GM13976 (cell line): ENCODE measurements around the gene CAPN11.

Source experiments
- DNase-seq: peaks from one replicate; pipeline ENCODE4 v3.0.0; 2012; ENCODE audit warnings: low spot score
- in situ Hi-C: fragments of 300-500 bp; cut with MboI; formaldehyde crosslinking; loops from one replicate; pipeline ENCODE4 v1.12.0; 2022; ENCODE audit warnings: low sequenced_read_pairs, mixed read lengths, inconsistent platforms; ENCODE audit not compliant: unreplicated experiment
- TF ChIP-seq, protein P1 (sequence below): IDR thresholded peaks from 2 replicates; pipeline ENCODE4 v1.5.1; 2012; ENCODE audit warnings: borderline replicate concordance, mild to moderate bottlenecking; ENCODE audit not compliant: insufficient read depth; ENCODE audit errors: extremely low read depth, missing control alignments, control extremely low read depth

CAPN11 gene

DNA sequence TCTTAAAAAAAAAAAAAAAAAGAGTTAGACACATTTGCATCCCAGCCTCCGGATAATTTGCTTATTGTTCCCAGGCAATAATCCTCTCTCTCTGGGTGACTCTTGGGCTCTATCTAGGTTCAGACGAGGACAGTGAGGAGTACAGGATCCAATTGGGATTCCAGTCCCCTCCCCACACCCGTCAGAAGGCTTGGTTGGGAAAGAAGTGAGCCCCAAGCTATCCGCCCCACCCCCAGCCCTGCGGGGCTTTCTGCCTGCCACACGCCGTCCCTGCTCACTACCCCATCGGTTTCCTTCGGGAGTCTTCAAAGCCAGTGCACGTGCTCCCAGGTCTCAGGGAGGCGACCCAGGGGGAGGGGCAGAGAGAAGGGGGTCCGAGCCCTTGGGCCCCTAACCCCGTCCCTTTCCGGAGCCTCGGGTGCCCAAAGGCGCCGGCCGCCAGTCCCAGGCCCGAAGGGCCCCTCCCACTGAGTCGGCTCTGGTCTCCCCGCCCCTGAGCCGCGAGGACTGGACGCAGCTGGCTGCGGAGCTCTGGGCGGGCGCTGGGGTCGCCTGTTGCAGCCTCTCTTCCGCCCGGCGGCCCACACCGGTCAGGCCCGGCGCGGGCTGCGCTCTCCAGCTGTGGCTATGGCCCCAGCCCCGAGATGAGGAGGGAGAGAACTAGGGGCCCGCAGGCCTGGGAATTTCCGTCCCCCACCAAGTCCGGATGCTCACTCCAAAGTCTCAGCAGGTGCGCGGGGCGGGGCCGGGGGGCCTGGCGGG lies 60.6 kb downstream of the CAPN11 start:
- TF ChIP-seq, protein P1, sequence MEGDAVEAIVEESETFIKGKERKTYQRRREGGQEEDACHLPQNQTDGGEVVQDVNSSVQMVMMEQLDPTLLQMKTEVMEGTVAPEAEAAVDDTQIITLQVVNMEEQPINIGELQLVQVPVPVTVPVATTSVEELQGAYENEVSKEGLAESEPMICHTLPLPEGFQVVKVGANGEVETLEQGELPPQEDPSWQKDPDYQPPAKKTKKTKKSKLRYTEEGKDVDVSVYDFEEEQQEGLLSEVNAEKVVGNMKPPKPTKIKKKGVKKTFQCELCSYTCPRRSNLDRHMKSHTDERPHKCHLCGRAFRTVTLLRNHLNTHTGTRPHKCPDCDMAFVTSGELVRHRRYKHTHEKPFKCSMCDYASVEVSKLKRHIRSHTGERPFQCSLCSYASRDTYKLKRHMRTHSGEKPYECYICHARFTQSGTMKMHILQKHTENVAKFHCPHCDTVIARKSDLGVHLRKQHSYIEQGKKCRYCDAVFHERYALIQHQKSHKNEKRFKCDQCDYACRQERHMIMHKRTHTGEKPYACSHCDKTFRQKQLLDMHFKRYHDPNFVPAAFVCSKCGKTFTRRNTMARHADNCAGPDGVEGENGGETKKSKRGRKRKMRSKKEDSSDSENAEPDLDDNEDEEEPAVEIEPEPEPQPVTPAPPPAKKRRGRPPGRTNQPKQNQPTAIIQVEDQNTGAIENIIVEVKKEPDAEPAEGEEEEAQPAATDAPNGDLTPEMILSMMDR, result no peak
- DNase-seq, result peak; percentile 90
- in situ Hi-C loops, result no loop called here

DNA sequence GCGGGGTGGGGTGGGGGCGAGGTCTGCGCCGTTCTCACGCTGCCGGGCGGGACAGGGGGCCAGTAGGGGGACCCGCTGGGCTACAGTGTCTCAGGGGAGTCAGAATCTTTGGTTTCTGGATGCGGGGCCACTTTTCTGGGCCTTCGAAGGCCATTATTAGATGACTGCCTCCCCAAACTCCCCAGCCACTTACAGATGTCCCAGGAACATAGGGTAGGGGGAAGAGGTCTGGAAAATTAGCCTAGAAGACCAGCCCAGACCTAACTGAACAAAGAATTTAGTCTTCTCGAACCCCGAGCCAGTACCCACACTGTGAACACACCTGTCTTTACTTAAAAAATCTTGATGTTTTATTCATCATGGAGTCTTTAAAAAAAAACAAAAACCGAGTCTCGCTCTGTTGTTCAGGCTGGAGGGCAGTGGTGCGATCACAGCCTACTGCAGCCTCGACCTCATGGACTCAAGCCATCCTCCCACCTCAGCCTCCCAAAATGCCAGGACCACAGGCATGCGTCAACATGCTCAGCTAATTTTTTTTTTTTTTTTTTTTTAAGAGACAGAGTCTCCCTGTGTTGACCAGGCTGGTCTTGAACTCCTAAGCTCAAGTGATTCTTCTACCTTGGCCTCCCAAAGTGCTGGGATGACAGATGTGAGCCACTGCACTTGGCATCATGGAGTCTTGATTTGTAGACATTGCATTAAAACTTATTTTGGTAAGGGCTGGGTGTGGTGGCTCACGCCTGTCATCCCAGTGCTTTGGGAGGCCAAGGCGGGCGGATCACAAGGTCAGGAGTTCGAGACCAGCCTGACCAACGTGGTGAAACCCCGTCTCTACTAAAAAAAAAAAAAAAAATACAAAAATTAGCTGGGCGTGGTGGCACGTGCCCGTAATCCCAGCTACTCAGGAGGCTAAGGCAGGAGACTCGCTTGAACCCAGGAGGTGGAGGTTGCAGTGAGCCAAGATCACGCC lies 61.5 kb downstream of the CAPN11 start:
- in situ Hi-C loops, result no loop called here
- TF ChIP-seq, protein P1, result peak; percentile 9
- DNase-seq, result no peak

DNA sequence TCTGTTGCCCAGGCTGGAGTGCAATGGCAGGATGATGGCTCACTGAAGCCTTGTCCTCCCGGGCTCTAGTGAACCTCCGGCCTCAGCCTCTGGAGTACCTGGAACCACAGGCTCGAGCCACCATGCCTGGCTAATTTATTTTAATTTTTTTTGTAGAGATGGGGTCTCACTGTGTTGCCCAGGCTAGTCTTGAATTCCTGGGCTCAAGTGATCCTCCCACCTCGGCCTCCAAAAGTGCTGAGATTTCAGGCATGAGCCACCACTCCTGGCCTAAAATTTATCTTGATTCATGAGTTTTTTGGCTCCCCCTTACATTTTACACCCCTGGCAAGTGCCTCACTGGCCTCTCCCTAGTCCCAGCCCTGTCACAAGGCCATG lies 62.3 kb downstream of the CAPN11 start:
- TF ChIP-seq, protein P1, result no peak
- in situ Hi-C loops, result no loop called here
- DNase-seq, result no peak

DNA sequence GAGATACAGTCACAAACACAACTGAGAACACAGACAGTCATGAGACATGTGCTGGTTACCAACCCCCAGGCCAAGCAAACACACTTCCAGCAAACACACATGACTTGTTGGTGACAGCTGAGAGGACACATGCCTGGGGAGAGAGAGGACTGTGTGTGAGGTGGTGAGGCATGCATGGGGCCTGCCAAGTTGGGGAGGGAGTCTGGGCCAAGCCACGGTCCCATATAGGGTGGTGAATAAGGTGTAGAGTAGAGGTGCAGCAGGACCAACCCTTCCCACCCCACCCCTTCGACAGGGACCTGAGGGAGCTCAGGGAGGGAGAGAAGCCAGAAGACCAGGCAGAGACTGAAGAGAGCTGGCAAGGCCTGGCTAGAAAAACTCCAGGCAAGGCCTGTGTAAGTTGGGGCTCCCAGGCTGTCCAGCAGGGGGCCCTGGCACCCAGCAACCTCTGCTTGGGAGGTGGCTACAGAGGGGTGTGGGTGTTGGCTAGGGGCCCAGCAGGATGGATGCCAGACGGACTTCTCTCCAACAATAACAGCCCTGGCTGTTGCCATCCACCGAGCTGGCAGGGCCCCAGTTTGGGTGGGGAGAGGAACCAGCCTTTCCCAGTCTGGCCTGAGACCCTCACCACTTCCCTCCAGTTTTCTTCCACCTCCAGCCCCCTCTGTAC lies 62.8 kb downstream of the CAPN11 start:
- peak; percentile 85 for DNase-seq
- in situ Hi-C loops, result no loop called here
- TF ChIP-seq, protein P1, result peak; percentile 92

DNA sequence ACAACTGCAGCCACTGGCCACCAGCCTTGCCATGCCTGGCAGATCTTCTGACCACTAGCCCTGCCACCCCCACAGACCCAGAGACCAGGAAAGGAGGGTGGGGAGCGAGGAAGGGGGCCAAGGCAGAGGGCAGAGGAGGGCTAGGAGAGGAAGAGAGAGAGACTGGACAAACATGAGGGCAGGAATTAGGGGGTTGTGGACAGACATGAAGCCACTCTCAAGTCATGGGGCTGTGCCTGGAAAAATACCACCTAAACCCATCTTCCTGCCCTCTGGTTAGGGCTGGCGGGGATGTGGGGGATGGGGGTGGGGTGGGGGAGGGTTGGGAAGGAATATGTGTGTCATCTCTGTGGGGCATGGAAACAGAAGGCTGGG lies 63.3 kb downstream of the CAPN11 start:
- in situ Hi-C loops, result no loop called here
- TF ChIP-seq, protein P1, result no peak
- peak; percentile 11 for DNase-seq
